Activated naive CD4-positive, alpha-beta T cell (primary cell): ENCODE measurements around the gene CAMK4.
"Not testable (repeated sequence)": the region's sequence is repeated elsewhere in the genome, so short reads cannot be mapped to it uniquely, and the experiment has no call there.

ENCODE experiments used
- DNase-seq, 4 experiments: peaks; one replicate each; lab custom pipeline; 2025; lab: John Stamatoyannopoulos, UW

CAMK4 gene

GRCh38 chr5:111310711-111311620, 86.8 kb downstream of the CAMK4 start:
- DNase-seq, result no peak

DNA sequence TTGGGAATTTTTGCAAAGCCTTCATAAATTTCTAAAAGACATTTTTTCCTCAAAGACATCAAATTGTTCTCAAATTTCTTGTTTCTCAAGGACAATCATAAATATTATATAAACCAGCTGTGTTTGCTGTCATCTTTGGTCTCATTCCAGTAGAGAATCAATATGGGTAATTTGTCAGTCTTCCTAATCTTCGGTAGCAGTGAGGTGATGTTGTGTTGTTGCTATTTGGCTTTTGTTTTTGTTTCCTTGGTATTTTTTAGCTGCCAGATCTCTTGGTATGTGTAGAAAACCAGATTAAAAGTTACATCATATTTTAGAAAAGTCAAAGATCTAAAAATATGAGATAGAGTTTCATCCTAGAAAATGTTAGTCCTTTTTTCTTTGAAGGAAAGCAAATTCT, 87.5 kb downstream of the CAMK4 start:
- no peak for DNase-seq

- DNase-seq, result no peak
Observed at GRCh38 chr5:111313017-111313724, 89.0 kb downstream of the CAMK4 start.

GRCh38 chr5:111320953-111321352, 96.8 kb downstream of the CAMK4 start:
- no peak for DNase-seq

GRCh38 chr5:111321376-111321775, 97.2 kb downstream of the CAMK4 start:
- DNase-seq, result no peak

GRCh38 chr5:111326551-111326950, 102.4 kb downstream of the CAMK4 start:
- DNase-seq, result no peak

GRCh38 chr5:111337133-111337532, 112.9 kb downstream of the CAMK4 start:
- DNase-seq, result no peak

- DNase-seq, result no peak
Observed at GRCh38 chr5:111337688-111338087, 113.5 kb downstream of the CAMK4 start.

- no peak for DNase-seq
Observed at GRCh38 chr5:111345731-111346130, 121.5 kb downstream of the CAMK4 start.

DNA sequence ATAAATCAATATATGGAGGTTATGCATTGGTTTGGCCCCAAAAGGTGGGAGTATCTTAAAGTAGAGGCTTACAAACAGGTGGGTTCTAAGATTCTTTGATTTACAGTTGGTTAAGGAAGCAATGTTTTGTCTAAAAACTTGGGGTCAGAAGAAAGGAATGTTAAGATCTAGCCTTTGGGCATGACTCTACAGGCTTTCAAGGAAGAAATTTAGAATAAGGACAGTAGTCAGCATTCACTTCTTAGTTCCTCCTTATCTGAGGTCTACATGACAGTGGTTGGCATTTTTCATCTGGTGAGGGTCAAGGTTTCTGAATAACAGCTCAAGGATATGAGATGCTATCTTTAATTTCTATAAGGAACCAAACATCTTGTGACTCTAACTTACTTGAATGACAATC, 122.8 kb downstream of the CAMK4 start:
- DNase-seq, result no peak

DNA sequence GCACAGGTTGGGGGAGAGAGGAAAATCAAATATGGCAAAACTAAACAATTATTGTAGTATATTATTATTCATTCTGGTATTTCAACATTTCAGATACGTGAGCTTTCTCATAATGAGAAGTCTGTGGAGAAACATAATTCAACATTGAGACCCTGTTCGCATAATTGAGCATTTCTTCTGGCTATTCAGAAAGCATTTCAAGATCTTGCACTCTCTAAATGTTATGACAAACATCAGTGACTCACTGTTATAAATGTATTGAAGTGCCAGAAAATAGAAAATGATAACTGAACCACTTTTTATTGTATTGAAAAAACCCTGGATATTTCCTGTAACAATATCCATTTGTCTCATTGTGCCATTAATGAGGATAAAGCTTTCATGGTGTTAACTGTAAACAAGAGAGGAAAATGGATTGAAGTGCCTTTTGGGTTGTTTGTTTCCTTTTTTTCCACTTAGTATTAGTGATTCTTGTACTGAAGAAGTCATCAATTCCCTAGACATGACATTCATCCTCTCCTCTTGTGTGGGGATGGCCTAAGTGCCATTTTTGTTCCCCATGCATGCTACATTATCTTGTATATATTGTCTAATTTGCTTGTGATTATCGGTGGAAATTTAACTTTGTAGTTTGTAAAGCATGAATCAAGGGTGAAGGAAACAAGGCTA, 124.6 kb downstream of the CAMK4 start:
- DNase-seq, result no peak

DNA sequence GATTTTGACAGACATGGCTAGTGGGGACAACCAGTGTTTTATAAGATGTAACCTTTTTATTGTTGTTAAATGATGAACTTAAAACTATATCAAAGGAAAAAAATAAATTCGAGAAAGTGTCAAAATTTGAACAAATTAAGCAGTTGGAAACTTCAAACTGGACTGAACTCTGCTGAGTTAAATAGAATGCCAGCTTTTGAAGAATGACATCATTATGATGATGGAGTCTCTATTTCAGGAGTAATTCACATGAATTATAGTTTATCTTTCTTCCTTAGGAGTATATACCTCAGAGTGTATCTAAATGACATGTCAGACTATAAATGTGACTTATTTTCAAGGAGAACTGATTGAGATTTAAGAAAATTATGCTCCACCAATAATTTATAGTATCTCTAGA, 125.2 kb downstream of the CAMK4 start:
- DNase-seq, result no peak

- no peak for DNase-seq
Observed at GRCh38 chr5:111353035-111353434, 128.9 kb downstream of the CAMK4 start.

GRCh38 chr5:111358726-111359125, 134.5 kb downstream of the CAMK4 start:
- not testable (repeated sequence) for DNase-seq

DNA sequence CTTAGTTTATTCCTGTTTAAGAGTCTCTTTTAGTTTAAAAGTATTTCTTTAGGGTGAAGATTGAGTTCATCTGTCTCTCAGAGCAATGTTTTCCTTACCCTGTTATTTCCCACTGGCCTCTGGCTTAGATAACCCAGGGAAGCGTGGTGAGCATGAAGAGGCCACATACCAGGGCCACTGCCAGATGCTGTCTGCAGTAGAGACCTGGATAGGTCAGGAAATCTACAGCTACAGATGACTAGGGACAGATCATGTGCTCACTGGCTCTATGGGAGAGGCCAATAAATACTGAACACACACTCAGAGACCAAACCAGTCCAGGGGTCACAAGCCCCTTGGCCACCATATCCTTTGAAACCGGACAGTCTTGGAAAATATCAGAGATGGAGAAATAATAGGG, 136.0 kb downstream of the CAMK4 start:
- no peak for DNase-seq

DNA sequence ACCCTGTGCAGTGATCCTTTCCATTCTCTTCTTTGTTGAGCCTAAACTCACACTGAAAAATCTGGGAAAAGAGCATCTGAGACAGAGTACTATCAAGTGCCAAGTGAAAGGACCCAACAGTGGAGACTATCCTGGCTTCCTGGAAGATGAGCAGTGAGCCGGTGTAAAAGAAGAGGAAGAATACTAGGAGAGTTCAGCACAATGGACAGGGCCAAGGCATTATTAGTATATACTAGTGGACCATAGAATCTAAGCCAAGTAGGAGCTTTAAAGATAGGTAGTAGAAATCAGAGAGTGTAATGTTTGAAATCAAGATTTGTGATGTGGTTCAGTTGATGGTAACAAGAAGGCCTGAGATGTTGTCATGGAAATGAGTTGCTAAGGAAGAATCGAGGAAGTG, 140.8 kb downstream of the CAMK4 start:
- no peak for DNase-seq

- DNase-seq, result no peak
Observed at GRCh38 chr5:111366388-111366787, 142.2 kb downstream of the CAMK4 start.

DNA sequence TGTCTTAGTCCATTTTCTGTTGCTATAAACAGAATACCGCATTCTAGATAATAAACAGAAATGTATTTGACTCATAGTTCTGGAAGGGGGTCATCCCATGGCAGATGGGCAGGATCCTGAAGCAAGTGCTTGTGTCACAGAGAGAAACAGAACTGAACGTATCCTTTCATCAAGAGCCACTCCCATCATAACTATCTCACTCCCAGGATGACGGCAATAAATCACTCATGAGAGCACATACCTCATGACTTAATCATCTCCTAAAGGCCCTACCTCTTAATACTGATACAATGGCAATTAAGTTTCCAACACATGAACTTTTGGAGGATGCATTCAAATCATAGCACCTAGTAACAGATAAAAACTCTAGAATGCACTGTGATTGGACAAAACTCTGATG, 142.9 kb downstream of the CAMK4 start:
- DNase-seq, result no peak

- DNase-seq, result no peak
Observed at GRCh38 chr5:111372799-111373198, 148.6 kb downstream of the CAMK4 start.

DNA sequence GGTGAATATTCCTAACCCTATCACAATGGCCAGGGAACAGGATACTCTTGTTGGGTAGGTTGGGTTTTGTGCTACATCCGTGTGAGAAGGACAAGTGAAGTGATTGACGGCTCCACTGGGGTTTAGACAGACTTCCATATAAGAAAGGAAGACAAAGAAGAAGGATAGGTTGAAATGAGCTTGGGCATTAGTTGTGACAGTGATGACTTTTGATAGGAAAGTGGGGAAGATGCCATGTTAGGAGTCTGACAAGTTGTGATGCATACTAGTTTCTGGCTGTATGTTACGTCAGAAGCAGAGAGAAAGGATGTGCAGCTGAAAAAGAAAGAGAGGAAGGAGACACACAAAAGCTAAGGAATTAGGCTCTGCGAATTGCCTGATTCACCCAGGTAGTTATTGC, 150.2 kb downstream of the CAMK4 start:
- DNase-seq, result no peak

GRCh38 chr5:111375645-111376044, 151.5 kb downstream of the CAMK4 start:
- DNase-seq, result no peak

DNA sequence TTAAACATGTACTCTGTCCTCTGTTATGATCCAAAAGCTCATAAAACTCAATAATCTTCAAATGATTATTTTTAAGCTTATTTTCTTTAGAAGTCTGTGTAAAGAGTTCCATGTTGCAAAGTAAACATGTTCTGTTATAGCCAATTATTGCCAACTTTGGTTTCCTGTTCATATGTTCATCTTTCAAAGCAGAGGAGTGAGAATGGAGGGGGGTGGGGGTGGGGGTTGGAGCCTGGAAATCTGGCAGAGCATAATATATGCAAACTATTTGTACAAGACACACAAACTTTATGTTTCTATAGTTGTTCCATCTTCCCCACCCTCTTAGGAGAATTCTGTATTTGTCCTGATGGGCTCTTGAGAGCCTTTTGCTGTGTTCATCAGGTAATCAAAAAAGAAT, 153.1 kb downstream of the CAMK4 start:
- no peak for DNase-seq

GRCh38 chr5:111379391-111379816, 155.2 kb downstream of the CAMK4 start:
- DNase-seq, result no peak
